ENCODE data around the gene ACTR5.

Gene ACTR5

GRCh38 chr20:38723017-38723847 lies 25.0 kb upstream of the ACTR5 start:
- no peak for TF ChIP-seq CTCF (IDR thresholded peaks at IDR 0.05; ENCODE audit: insufficient read depth, low read length, poor library complexity, severe bottlenecking)

GRCh38 chr20:38723848-38724625 lies 24.2 kb upstream of the ACTR5 start, which contains the start of gene SLC32A1:
TSS of gene SLC32A1 (plus strand) at chr20:38724486. CDS start at chr20:38724725, 239 bp downstream.
- peak; percentile 10 for DNase-seq (ENCODE audit: extremely low read depth, insufficient read length)
- Histone ChIP-seq H3K4me3 (replicated peaks; ENCODE audit: low read depth, low read length) (no peak within 1 kb of the TSS), H3K27me3 (replicated peaks; ENCODE audit: control insufficient read depth, insufficient read depth, low read length) (peaks cover 11% of the 10 kb centered on the region), H3K36me3 (ENCODE audit: control insufficient read depth, insufficient read depth, low read length) (no peaks in the 10 kb centered on the region)
- no peak for TF ChIP-seq CTCF (IDR thresholded peaks at IDR 0.05; ENCODE audit: insufficient read depth, low read length, poor library complexity, severe bottlenecking)

More at GRCh38 chr20:38723017-38723847, 25.0 kb upstream of the ACTR5 start:
- peak; percentile 19 for DNase-seq (ENCODE audit: extremely low read depth, insufficient read length)
- no peak overlapping the region for H3K4me3 ChIP-seq (replicated peaks; ENCODE audit: low read depth, low read length)
- H3K27me3 ChIP-seq (replicated peaks; ENCODE audit: control insufficient read depth, insufficient read depth, low read length), result peaks cover 11% of the 10 kb centered on the region
- no peaks in the 10 kb centered on the region for H3K36me3 ChIP-seq (ENCODE audit: control insufficient read depth, insufficient read depth, low read length)

- H3K36me3 ChIP-seq (ENCODE audit: control insufficient read depth, insufficient read depth, low read length), result no peaks in the 10 kb centered on the region
- no peak for TF ChIP-seq CTCF (IDR thresholded peaks at IDR 0.05; ENCODE audit: insufficient read depth, low read length, poor library complexity, severe bottlenecking)
- DNase-seq (ENCODE audit: extremely low read depth, insufficient read length), result no peak
- H3K4me3 ChIP-seq (replicated peaks; ENCODE audit: low read depth, low read length), result no peak overlapping the region
- peaks cover 12% of the 10 kb centered on the region for H3K27me3 ChIP-seq (replicated peaks; ENCODE audit: control insufficient read depth, insufficient read depth, low read length)
These were observed 23.6 kb upstream of the ACTR5 start for GRCh38 chr20:38724626-38725147.

GRCh38 chr20:38725148-38725901 lies 22.9 kb upstream of the ACTR5 start:
- peaks cover 18% of the 10 kb centered on the region for H3K27me3 ChIP-seq (replicated peaks; ENCODE audit: control insufficient read depth, insufficient read depth, low read length)
- peak; percentile 29 for TF ChIP-seq CTCF (IDR thresholded peaks at IDR 0.05; ENCODE audit: insufficient read depth, low read length, poor library complexity, severe bottlenecking)
- no peaks in the 10 kb centered on the region for H3K36me3 ChIP-seq (ENCODE audit: control insufficient read depth, insufficient read depth, low read length)
- H3K4me3 ChIP-seq (replicated peaks; ENCODE audit: low read depth, low read length), result no peak overlapping the region
- DNase-seq (ENCODE audit: extremely low read depth, insufficient read length), result peak; percentile 20
